HepG2 (cell line): ENCODE data around the gene MEAF6. TPM values are rescaled to one million over a fixed set of nuclear protein-coding genes. Genes with fewer than 3 reads are reported as not detected.
A peak's percentile ranks its signal among the peaks of the same experiment; 100 is the strongest.

ENCODE experiments used
- AGO1 ChIP-seq: fragments of 200-400 bp; formaldehyde crosslinking; IDR thresholded peaks from 2 replicates; pipeline ENCODE4 v1.6.1; 2017; ENCODE audit warnings: mild to moderate bottlenecking, low read depth, low read length, moderate library complexity; ENCODE audit not compliant: poor library complexity, severe bottlenecking
- ETV5 ChIP-seq: IDR thresholded peaks from 2 replicates; pipeline ENCODE4 v1.6.1; 2018; ENCODE audit warnings: missing biosample characterization, missing genetic modification reagents, inconsistent platforms, borderline replicate concordance
- FOXP1 ChIP-seq, 2 experiments: fragments of 450-650 bp in 1 of 2; IDR thresholded peaks; 2 replicates each; pipeline ENCODE4 v1.6.1; 2017 to 2018; ENCODE audit warnings: antibody characterized with exemption in 1 of 2
- HES4 ChIP-seq: sonication (generic); formaldehyde crosslinking; IDR thresholded peaks from 2 replicates; pipeline ENCODE4 v1.9.0; 2021; ENCODE audit warnings: mild to moderate bottlenecking, missing genetic modification reagents, borderline replicate concordance
- NFYB ChIP-seq: sonication (generic); formaldehyde crosslinking; IDR thresholded peaks from 2 replicates; pipeline ENCODE4 v1.4.0; 2020; ENCODE audit warnings: missing genetic modification reagents
- POLR2AphosphoS5 ChIP-seq: IDR thresholded peaks from 2 replicates; pipeline ENCODE4 v1.6.1; 2012; ENCODE audit warnings: low read depth, low read length
- RBM22 ChIP-seq: fragments of 200-400 bp; formaldehyde crosslinking; optimal IDR thresholded peaks from 2 replicates; pipeline ENCODE3; 2017; ENCODE audit warnings: mild to moderate bottlenecking, low read length, moderate library complexity
- STAG1 ChIP-seq: sonication (generic); formaldehyde crosslinking; IDR thresholded peaks from 2 replicates; pipeline ENCODE4 v1.4.0; 2020; ENCODE audit warnings: missing genetic modification reagents
- ZNF562 ChIP-seq: sonication (generic); formaldehyde crosslinking; IDR thresholded peaks from 2 replicates; pipeline ENCODE4 v1.8.0; 2022; ENCODE audit warnings: missing genetic modification reagents, borderline replicate concordance
- ZNF572 ChIP-seq: sonication (generic); formaldehyde crosslinking; IDR thresholded peaks from 2 replicates; pipeline ENCODE4 v1.5.1; 2020; ENCODE audit warnings: mild to moderate bottlenecking, missing genetic modification reagents
- ZNF644 ChIP-seq: IDR thresholded peaks from 2 replicates; pipeline ENCODE4 v1.6.1; 2016; ENCODE audit warnings: low read depth
- polyA plus RNA-seq, 8 experiments: library from polyadenylated mRNA; depleted of rRNA in 3 of 8; stranded (reverse) in 7 of 8; unstranded in 1 of 8; fragments of >200 nt; fragmentation: Illumina TruSeq in 4 of 8; extraction: Trizol in 4 of 8; gene quantifications; 2 replicates each; pipeline versions ENCODE4 v1.2.1 to v1.2.3, GENCODE V29; 2011 to 2016; ENCODE audit warnings: low read depth in 4 of 8, missing spikeins in 1 of 8, mixed read lengths in 1 of 8; ENCODE audit not compliant: insufficient read depth in 1 of 8
- total RNA-seq, 5 experiments: library from RNA; depleted of rRNA; stranded (reverse); fragments of >200 nt; fragmentation: Illumina TruSeq; extraction: Trizol; gene quantifications; 2 replicates each; pipeline ENCODE4 v1.2.3, GENCODE V29; 2016; ENCODE audit warnings: low read depth in 1 of 5
- TF ChIP-seq, protein P1 (sequence below): sonication (generic); formaldehyde crosslinking; IDR thresholded peaks from 2 replicates; pipeline ENCODE4 v1.5.0; 2020; ENCODE audit warnings: mild to moderate bottlenecking, missing genetic modification reagents
- TF ChIP-seq, protein P2 (sequence below): sonication (generic); formaldehyde crosslinking; IDR thresholded peaks from 2 replicates; pipeline ENCODE4 v1.5.0; 2020; ENCODE audit warnings: mild to moderate bottlenecking, missing genetic modification reagents, borderline replicate concordance
- TF ChIP-seq, protein P3 (sequence below): sonication (generic); formaldehyde crosslinking; IDR thresholded peaks from 2 replicates; pipeline ENCODE4 v1.4.0; 2020; ENCODE audit warnings: missing genetic modification reagents, borderline replicate concordance
- TF ChIP-seq, protein P4 (sequence below): sonication (generic); formaldehyde crosslinking; IDR thresholded peaks from 2 replicates; pipeline ENCODE4 v1.4.0; 2020; ENCODE audit warnings: mild to moderate bottlenecking, low read depth, missing genetic modification reagents
- TF ChIP-seq, protein P5 (sequence below): sonication (generic); formaldehyde crosslinking; IDR thresholded peaks from 2 replicates; pipeline ENCODE4 v1.5.1; 2020; ENCODE audit warnings: missing genetic modification reagents, mild to moderate bottlenecking, borderline replicate concordance

MEAF6 gene
- total and polyA plus RNA-seq, 2 of the 13 experiments (the other 11 are each of a cell fraction or from before 2014, with no cell fraction given) = 29.5 to 45.6 TPM

DNA sequence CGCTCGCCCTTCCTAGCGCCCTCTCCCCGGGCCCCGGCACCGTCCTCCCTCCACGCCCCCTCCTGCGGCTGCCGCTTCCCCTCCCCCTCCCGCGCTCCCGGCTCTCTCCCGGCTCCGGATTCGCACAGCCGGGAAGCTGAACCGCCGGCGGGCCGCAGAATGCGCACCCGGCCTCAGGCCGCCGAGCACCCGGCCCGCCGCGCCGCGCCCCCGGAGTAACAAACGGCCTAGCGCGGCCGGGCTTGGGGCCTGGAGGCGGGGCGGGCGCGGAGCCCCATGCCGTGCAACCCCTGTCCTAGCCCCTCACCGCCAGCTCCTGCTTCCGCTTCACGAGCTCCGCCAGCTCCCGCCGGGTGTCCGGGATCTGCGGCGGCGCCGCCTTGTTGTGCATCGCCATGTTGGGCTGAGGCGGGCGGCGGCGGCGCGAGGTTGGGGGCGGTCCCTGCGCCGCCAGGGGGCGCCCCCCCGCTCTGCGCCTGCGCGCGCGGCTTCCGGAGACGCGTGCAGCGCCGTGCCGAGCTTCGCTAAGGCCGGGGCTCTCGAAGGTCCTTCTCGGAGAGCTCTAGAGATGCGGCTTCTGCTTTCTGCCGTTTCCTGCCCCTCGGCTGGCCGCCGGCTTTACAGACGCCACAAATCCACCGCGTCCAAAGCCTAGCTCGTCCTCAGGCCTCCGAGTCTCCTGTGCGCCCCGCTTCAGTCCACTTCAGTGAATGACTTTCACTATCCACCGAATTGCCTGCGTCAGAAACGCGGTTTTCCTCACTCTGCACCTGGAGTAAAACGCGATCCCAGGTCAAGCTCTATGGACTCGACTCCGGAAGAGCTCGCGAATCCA lies at the start of gene MEAF6 (continued):
- TF ChIP-seq HES4 (peak; percentile 83), NFYB (no peak), ETV5 (CRISPR knock-in tag) (peak; percentile 76; the same call in 1 of the 2 replicates), ZNF572 (CRISPR knock-in tag) (no peak), ZNF562 (CRISPR knock-in tag) (no peak), AGO1 (no peak), ZNF644 (CRISPR knock-in tag) (no peak), RBM22 (no peak), FOXP1 (IDR thresholded peaks at IDR 0.05) (no peak), FOXP1 (CRISPR knock-in tag; IDR thresholded peaks at IDR 0.05) (no peak), STAG1 (CRISPR knock-in tag) (peak; percentile 30), POLR2AphosphoS5 (peak; percentile 70; the same call in 1 of the 2 replicates)
- TF ChIP-seq, protein P1, sequence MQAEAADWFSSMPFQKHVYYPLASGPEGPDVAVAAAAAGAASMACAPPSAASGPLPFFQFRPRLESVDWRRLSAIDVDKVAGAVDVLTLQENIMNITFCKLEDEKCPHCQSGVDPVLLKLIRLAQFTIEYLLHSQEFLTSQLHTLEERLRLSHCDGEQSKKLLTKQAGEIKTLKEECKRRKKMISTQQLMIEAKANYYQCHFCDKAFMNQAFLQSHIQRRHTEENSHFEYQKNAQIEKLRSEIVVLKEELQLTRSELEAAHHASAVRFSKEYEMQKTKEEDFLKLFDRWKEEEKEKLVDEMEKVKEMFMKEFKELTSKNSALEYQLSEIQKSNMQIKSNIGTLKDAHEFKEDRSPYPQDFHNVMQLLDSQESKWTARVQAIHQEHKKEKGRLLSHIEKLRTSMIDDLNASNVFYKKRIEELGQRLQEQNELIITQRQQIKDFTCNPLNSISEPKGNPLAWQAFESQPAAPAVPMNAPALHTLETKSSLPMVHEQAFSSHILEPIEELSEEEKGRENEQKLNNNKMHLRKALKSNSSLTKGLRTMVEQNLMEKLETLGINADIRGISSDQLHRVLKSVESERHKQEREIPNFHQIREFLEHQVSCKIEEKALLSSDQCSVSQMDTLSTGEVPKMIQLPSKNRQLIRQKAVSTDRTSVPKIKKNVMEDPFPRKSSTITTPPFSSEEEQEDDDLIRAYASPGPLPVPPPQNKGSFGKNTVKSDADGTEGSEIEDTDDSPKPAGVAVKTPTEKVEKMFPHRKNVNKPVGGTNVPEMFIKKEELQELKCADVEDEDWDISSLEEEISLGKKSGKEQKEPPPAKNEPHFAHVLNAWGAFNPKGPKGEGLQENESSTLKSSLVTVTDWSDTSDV (CRISPR knock-in tag) = no peak
- TF ChIP-seq, protein P2, sequence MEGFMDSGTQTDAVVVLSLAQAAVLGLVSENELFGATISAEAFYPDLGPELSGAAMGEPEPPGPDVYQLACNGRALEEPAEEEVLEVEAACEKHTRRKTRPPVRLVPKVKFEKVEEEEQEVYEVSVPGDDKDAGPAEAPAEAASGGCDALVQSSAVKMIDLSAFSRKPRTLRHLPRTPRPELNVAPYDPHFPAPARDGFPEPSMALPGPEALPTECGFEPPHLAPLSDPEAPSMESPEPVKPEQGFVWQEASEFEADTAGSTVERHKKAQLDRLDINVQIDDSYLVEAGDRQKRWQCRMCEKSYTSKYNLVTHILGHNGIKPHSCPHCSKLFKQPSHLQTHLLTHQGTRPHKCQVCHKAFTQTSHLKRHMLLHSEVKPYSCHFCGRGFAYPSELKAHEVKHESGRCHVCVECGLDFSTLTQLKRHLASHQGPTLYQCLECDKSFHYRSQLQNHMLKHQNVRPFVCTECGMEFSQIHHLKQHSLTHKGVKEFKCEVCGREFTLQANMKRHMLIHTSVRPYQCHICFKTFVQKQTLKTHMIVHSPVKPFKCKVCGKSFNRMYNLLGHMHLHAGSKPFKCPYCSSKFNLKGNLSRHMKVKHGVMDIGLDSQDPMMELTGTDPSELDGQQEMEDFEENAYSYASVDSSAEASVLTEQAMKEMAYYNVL (CRISPR knock-in tag) = peak; percentile 13; the same call in 1 of the 2 replicates
- TF ChIP-seq, protein P3, sequence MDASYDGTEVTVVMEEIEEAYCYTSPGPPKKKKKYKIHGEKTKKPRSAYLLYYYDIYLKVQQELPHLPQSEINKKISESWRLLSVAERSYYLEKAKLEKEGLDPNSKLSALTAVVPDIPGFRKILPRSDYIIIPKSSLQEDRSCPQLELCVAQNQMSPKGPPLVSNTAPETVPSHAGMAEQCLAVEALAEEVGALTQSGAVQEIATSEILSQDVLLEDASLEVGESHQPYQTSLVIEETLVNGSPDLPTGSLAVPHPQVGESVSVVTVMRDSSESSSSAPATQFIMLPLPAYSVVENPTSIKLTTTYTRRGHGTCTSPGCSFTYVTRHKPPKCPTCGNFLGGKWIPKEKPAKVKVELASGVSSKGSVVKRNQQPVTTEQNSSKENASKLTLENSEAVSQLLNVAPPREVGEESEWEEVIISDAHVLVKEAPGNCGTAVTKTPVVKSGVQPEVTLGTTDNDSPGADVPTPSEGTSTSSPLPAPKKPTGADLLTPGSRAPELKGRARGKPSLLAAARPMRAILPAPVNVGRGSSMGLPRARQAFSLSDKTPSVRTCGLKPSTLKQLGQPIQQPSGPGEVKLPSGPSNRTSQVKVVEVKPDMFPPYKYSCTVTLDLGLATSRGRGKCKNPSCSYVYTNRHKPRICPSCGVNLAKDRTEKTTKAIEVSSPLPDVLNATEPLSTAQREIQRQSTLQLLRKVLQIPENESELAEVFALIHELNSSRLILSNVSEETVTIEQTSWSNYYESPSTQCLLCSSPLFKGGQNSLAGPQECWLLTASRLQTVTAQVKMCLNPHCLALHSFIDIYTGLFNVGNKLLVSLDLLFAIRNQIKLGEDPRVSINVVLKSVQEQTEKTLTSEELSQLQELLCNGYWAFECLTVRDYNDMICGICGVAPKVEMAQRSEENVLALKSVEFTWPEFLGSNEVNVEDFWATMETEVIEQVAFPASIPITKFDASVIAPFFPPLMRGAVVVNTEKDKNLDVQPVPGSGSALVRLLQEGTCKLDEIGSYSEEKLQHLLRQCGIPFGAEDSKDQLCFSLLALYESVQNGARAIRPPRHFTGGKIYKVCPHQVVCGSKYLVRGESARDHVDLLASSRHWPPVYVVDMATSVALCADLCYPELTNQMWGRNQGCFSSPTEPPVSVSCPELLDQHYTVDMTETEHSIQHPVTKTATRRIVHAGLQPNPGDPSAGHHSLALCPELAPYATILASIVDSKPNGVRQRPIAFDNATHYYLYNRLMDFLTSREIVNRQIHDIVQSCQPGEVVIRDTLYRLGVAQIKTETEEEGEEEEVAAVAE (CRISPR knock-in tag) = no peak
- TF ChIP-seq, protein P4, sequence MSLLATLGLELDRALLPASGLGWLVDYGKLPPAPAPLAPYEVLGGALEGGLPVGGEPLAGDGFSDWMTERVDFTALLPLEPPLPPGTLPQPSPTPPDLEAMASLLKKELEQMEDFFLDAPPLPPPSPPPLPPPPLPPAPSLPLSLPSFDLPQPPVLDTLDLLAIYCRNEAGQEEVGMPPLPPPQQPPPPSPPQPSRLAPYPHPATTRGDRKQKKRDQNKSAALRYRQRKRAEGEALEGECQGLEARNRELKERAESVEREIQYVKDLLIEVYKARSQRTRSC = no peak
- TF ChIP-seq, protein P5, sequence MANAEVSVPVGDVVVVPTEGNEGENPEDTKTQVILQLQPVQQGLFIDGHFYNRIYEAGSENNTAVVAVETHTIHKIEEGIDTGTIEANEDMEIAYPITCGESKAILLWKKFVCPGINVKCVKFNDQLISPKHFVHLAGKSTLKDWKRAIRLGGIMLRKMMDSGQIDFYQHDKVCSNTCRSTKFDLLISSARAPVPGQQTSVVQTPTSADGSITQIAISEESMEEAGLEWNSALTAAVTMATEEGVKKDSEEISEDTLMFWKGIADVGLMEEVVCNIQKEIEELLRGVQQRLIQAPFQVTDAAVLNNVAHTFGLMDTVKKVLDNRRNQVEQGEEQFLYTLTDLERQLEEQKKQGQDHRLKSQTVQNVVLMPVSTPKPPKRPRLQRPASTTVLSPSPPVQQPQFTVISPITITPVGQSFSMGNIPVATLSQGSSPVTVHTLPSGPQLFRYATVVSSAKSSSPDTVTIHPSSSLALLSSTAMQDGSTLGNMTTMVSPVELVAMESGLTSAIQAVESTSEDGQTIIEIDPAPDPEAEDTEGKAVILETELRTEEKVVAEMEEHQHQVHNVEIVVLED (CRISPR knock-in tag) = peak; percentile 59
